ENCODE data around the gene TOPBP1. TPM values are rescaled to one million over a fixed set of nuclear protein-coding genes. Genes with fewer than 3 reads are reported as not detected.
"Not testable (repeated sequence)": the region's sequence is repeated elsewhere in the genome, so short reads cannot be mapped to it uniquely, and the experiment has no call there.

The TOPBP1 gene
- total RNA-seq, 1 donor from 2014 or later: 21.4 TPM

GRCh38 chr3:133697960-133698359 is 36.2 kb upstream of the TOPBP1 start:
- no peaks in the 10 kb centered on the region for H3K4me1 ChIP-seq (ENCODE audit: control insufficient read depth in 3 of 3, insufficient read depth in 3 of 3, low read length in 3 of 3)
- no peak overlapping the region for H3K4me3 ChIP-seq (ENCODE audit: low read length in 3 of 3)
- no peak overlapping the region for H3K27ac ChIP-seq (ENCODE audit: low read depth, low read length)
- H3K27me3 ChIP-seq (ENCODE audit: control insufficient read depth in 3 of 3, insufficient read depth in 3 of 3, low read length in 3 of 3): peaks cover 0 to 2% (median 0%) of the 10 kb centered on the region in 3 donors
- H3K9me3 ChIP-seq (ENCODE audit: control insufficient read depth in 3 of 3, low read length in 3 of 3): no peaks in the 10 kb centered on the region
- H3K36me3 ChIP-seq (ENCODE audit: control insufficient read depth in 3 of 3, insufficient read depth in 3 of 3, low read length in 3 of 3): no peaks in the 10 kb centered on the region
- no peak overlapping the region for H3K9ac ChIP-seq (ENCODE audit: low read depth in 1 of 3, low read length in 3 of 3)

DNA sequence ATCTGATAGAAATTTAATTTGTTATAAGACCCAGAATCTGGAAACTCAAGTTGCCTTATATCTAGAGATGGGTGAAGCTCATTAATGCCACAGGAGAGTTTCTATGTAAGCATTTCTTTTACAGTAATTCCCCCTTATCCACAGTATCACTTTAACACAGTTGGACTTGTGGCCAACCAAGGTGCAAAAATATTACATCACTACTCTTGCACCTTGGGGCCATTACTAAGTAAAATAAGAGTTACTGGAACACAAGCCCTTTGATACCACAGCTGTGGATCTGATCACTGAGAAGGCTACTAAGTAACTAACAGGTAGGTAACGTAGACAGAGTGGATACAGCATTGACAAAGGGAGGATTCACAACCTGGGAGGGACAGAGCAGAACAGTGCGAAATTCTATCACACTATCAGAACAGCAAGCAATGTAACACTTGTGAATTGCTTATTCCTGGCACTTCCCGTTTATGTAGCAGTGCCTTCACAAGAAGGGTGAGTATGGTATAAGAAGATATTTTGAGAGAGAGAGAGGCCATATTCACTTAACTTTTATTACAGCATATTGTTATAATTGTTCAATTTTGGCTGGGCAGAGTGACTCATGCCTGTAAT is 33.9 kb upstream of the TOPBP1 start:
- H3K27me3 ChIP-seq (ENCODE audit: control insufficient read depth in 3 of 3, insufficient read depth in 3 of 3, low read length in 3 of 3): peaks cover 0 to 2% (median 0%) of the 10 kb centered on the region in 3 donors
- H3K27ac ChIP-seq (ENCODE audit: low read depth, low read length): no peak overlapping the region
- H3K4me1 ChIP-seq (ENCODE audit: control insufficient read depth in 3 of 3, insufficient read depth in 3 of 3, low read length in 3 of 3): no peaks in the 10 kb centered on the region
- no peaks in the 10 kb centered on the region for H3K36me3 ChIP-seq (ENCODE audit: control insufficient read depth in 3 of 3, insufficient read depth in 3 of 3, low read length in 3 of 3)
- H3K9me3 ChIP-seq (ENCODE audit: control insufficient read depth in 3 of 3, low read length in 3 of 3): no peaks in the 10 kb centered on the region
- H3K4me3 ChIP-seq (ENCODE audit: low read length in 3 of 3): no peak overlapping the region
- no peak overlapping the region for H3K9ac ChIP-seq (ENCODE audit: low read depth in 1 of 3, low read length in 3 of 3)

DNA sequence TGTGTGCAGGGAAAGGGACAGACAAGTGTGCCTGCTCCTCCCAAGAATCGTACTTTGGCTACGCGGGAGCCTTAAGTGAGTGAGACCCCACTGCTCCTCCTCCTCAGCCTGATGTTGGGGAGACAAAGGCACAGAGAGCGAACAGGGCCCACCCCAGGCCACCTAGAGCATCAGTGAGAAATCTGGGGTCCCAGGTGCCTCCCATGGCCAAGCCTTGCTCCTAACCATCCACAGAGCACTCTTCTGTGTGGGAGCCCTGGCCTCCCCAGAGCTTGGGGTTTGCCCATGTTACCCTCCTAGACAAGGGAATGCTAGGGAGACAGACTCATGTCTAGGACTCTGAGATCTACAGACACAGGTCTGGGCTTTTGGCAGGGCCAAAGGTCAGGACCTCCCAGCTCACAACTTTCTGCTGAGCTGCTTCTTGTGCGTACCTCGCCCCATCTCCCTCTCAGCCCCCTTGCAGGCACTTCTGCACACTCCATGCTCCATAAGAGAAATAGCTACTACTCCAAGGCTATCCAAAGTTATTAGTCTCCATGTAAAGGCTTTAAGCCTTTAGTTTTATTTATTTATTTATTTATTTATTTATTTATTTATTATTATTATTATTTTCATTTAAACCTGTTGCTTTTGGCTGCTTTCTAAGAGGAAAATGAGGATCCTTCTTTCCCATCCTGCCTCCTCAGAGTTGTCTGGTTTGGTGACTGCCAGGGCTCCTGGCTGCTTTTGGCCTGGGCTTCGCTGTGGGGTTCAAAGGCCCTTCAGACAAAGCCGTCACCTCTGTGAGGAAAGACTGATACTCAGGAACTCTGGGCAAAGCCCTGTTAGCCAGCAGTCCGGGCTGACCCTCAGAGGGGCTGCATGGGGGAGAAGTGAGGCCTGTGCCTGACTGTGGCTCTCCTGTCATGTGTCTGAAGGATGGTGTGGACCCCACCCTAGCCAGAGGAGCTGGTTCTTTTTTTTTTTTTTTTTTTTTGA is 32.8 kb upstream of the TOPBP1 start:
- no peak overlapping the region for H3K27ac ChIP-seq (ENCODE audit: low read depth, low read length)
- H3K9ac ChIP-seq (ENCODE audit: low read depth in 1 of 3, low read length in 3 of 3): no peak overlapping the region
- no peaks in the 10 kb centered on the region for H3K4me1 ChIP-seq (ENCODE audit: control insufficient read depth in 3 of 3, insufficient read depth in 3 of 3, low read length in 3 of 3)
- no peak overlapping the region for H3K4me3 ChIP-seq (ENCODE audit: low read length in 3 of 3)
- no peaks in the 10 kb centered on the region for H3K9me3 ChIP-seq (ENCODE audit: control insufficient read depth in 3 of 3, low read length in 3 of 3)
- H3K27me3 ChIP-seq (ENCODE audit: control insufficient read depth in 3 of 3, insufficient read depth in 3 of 3, low read length in 3 of 3): no peaks in the 10 kb centered on the region
- no peaks in the 10 kb centered on the region for H3K36me3 ChIP-seq (ENCODE audit: control insufficient read depth in 3 of 3, insufficient read depth in 3 of 3, low read length in 3 of 3)

- Histone ChIP-seq H3K27ac (ENCODE audit: low read depth, low read length) (no peak overlapping the region), H3K4me1 (ENCODE audit: control insufficient read depth in 3 of 3, insufficient read depth in 3 of 3, low read length in 3 of 3) (no peaks in the 10 kb centered on the region), H3K36me3 (ENCODE audit: control insufficient read depth in 3 of 3, insufficient read depth in 3 of 3, low read length in 3 of 3) (no peaks in the 10 kb centered on the region), H3K9me3 (ENCODE audit: control insufficient read depth in 3 of 3, low read length in 3 of 3) (no peaks in the 10 kb centered on the region), H3K4me3 (ENCODE audit: low read length in 3 of 3) (no peak overlapping the region), H3K9ac (ENCODE audit: low read depth in 1 of 3, low read length in 3 of 3) (no peak overlapping the region), H3K27me3 (ENCODE audit: control insufficient read depth in 3 of 3, insufficient read depth in 3 of 3, low read length in 3 of 3) (no peaks in the 10 kb centered on the region)
Measured at GRCh38 chr3:133693821-133694220, 32.1 kb upstream of the TOPBP1 start.

- Histone ChIP-seq H3K9ac (ENCODE audit: low read depth in 1 of 3, low read length in 3 of 3) (no peak overlapping the region), H3K27ac (ENCODE audit: low read depth, low read length) (no peak overlapping the region), H3K4me3 (ENCODE audit: low read length in 3 of 3) (no peak overlapping the region)
Measured at GRCh38 chr3:133692759-133693158, 31.0 kb upstream of the TOPBP1 start.

GRCh38 chr3:133691273-133692107 is 29.7 kb upstream of the TOPBP1 start:
- Histone ChIP-seq H3K27ac (ENCODE audit: low read depth, low read length) (no peak overlapping the region), H3K4me3 (ENCODE audit: low read length in 3 of 3) (no peak overlapping the region), H3K27me3 (ENCODE audit: control insufficient read depth in 3 of 3, insufficient read depth in 3 of 3, low read length in 3 of 3) (no peaks in the 10 kb centered on the region), H3K4me1 (ENCODE audit: control insufficient read depth in 3 of 3, insufficient read depth in 3 of 3, low read length in 3 of 3) (no peaks in the 10 kb centered on the region), H3K36me3 (ENCODE audit: control insufficient read depth in 3 of 3, insufficient read depth in 3 of 3, low read length in 3 of 3) (no peaks in the 10 kb centered on the region), H3K9ac (ENCODE audit: low read depth in 1 of 3, low read length in 3 of 3) (no peak overlapping the region), H3K9me3 (ENCODE audit: control insufficient read depth in 3 of 3, low read length in 3 of 3) (no peaks in the 10 kb centered on the region)

More at GRCh38 chr3:133692759-133693158, 31.0 kb upstream of the TOPBP1 start:
- Histone ChIP-seq H3K9me3 (ENCODE audit: control insufficient read depth in 3 of 3, low read length in 3 of 3) (no peaks in the 10 kb centered on the region), H3K4me1 (ENCODE audit: control insufficient read depth in 3 of 3, insufficient read depth in 3 of 3, low read length in 3 of 3) (no peaks in the 10 kb centered on the region), H3K27me3 (ENCODE audit: control insufficient read depth in 3 of 3, insufficient read depth in 3 of 3, low read length in 3 of 3) (no peaks in the 10 kb centered on the region), H3K36me3 (ENCODE audit: control insufficient read depth in 3 of 3, insufficient read depth in 3 of 3, low read length in 3 of 3) (no peaks in the 10 kb centered on the region)

- H3K27me3 ChIP-seq (ENCODE audit: control insufficient read depth in 3 of 3, insufficient read depth in 3 of 3, low read length in 3 of 3): peaks cover 25 to 33% (median 30%) of the 10 kb centered on the region in 3 donors
- not testable (repeated sequence) for H3K27ac ChIP-seq (ENCODE audit: low read depth, low read length); H3K9me3 ChIP-seq (ENCODE audit: control insufficient read depth in 3 of 3, low read length in 3 of 3); H3K36me3 ChIP-seq (ENCODE audit: control insufficient read depth in 3 of 3, insufficient read depth in 3 of 3, low read length in 3 of 3); H3K9ac ChIP-seq (ENCODE audit: low read depth in 1 of 3, low read length in 3 of 3); H3K4me1 ChIP-seq (ENCODE audit: control insufficient read depth in 3 of 3, insufficient read depth in 3 of 3, low read length in 3 of 3); H3K4me3 ChIP-seq (ENCODE audit: low read length in 3 of 3)
Measured at GRCh38 chr3:133677993-133678392, 16.3 kb upstream of the TOPBP1 start.

DNA sequence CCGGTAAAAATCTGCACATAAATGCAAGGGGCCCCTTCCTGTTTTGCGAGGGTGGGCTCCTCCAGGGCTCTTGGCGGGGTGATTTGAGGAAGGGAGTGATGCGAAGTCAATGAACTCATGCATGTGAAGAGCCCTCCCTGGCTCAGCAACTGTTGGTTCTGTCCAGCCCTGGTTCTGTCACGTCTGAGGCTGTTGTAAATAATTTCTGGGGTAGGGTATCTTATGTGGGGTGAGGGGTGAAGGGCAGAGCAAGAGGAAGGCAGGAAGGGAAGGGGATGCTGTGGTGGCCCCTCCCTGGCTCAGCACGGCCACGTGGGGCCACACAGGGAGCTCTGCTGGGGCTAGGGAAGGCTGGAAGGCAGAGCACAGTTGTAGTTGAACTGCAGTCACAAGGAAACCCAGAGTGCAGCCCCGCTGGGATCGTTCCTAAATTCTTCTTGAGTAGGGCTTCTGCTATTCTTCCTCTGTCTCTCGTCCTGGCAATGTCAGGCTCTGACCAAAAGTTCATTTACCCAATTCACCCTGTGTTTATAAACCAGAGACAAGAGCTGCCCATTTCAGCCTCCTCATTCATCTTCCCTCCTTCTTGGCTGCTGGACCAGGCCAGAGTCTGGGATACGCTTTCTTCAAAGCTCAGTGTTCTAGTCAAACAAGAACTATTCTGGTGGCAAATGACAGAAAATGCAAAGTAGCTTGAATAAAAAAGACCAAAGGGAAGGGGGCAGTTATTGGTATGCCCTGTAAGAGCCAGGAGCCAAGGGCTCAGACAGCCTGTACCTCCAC is 14.8 kb upstream of the TOPBP1 start:
- no peaks in the 10 kb centered on the region for H3K36me3 ChIP-seq (ENCODE audit: control insufficient read depth in 3 of 3, insufficient read depth in 3 of 3, low read length in 3 of 3)
- H3K9me3 ChIP-seq (ENCODE audit: control insufficient read depth in 3 of 3, low read length in 3 of 3): no peaks in the 10 kb centered on the region
- peaks cover 0 to 8% (median 3%) of the 10 kb centered on the region in 3 donors for H3K4me1 ChIP-seq (ENCODE audit: control insufficient read depth in 3 of 3, insufficient read depth in 3 of 3, low read length in 3 of 3)
- no peak overlapping the region for H3K27ac ChIP-seq (ENCODE audit: low read depth, low read length)
- H3K27me3 ChIP-seq (ENCODE audit: control insufficient read depth in 3 of 3, insufficient read depth in 3 of 3, low read length in 3 of 3): peaks cover 25 to 36% (median 32%) of the 10 kb centered on the region in 3 donors
- H3K4me3 ChIP-seq (ENCODE audit: low read length in 3 of 3): no peak overlapping the region
- no peak overlapping the region for H3K9ac ChIP-seq (ENCODE audit: low read depth in 1 of 3, low read length in 3 of 3)

- Histone ChIP-seq H3K27me3 (ENCODE audit: control insufficient read depth in 3 of 3, insufficient read depth in 3 of 3, low read length in 3 of 3) (peaks cover 25 to 36% (median 32%) of the 10 kb centered on the region in 3 donors), H3K9ac (ENCODE audit: low read depth in 1 of 3, low read length in 3 of 3) (no peak overlapping the region), H3K27ac (ENCODE audit: low read depth, low read length) (no peak overlapping the region), H3K36me3 (ENCODE audit: control insufficient read depth in 3 of 3, insufficient read depth in 3 of 3, low read length in 3 of 3) (no peaks in the 10 kb centered on the region), H3K4me1 (ENCODE audit: control insufficient read depth in 3 of 3, insufficient read depth in 3 of 3, low read length in 3 of 3) (peaks cover 0 to 8% (median 3%) of the 10 kb centered on the region in 3 donors), H3K9me3 (ENCODE audit: control insufficient read depth in 3 of 3, low read length in 3 of 3) (no peaks in the 10 kb centered on the region), H3K4me3 (ENCODE audit: low read length in 3 of 3) (no peak overlapping the region)
Measured at GRCh38 chr3:133675631-133676335, 14.0 kb upstream of the TOPBP1 start.
